ENCODE results near the gene CKAP2L.

DNA sequence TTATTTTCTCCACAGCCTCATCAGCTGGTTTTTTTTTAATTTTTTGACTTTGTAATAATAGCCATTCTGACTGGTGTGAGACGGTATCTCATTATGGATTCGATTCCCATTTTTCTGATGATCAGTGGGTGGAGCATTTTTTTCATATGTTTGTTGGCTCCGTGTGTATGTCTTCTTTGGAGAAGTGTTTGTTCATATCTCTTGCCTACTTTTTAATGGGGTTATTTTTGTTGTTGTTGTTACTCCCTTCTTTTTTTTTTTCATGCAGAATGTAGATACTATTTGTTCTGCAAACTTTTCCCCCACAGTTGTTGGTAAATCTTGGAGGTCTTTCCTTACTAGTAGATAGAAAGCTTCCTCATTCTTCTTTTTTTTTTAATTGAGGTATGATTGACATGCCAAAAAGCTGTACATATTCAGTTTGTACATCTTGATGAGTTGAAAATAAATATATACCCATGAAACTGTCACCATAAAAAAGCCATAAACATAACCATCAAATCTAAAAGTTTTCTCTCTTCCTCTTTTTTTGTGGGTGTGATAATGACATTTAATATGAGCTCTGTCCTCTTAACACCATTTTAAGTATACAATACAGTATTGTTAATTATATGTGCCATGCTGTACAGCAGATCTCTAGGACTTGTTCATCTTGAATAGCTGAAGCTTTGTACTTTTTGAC lies 65.4 kb downstream of the CKAP2L start:
- TF ChIP-seq POLR2A (IDR thresholded peaks at IDR 0.05; ENCODE audit: low read depth, low read length) (no peak), POLR2AphosphoS5 (IDR thresholded peaks at IDR 0.05; ENCODE audit: low read depth, low read length) (no peak)

Data from GM12892 (cell line).